ENCODE measurements around the gene NPHS2.
"Not testable (repeated sequence)": the region's sequence is repeated elsewhere in the genome, so short reads cannot be mapped to it uniquely, and the experiment has no call there.

The NPHS2 gene

DNA sequence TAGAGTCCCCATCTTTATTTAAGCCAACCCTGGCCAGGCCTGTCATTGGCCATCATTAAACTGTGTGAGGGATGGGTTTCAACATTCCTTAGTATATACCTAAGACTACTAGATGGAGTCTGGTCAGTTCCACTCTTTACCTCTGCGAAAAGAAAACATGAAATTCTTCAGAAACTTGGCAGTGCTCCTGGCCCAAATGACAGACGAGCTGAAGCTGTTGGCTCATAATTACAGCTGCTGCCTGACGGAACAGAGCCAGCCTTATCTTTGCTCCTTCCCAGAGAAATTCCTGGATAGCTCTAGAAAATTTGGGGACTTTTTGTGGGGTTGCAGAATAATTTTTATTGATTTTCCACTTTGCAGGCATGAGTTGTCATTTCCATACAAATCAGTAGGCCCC is 30.4 kb downstream of the NPHS2 start:
- DNase-seq, result no peak

DNA sequence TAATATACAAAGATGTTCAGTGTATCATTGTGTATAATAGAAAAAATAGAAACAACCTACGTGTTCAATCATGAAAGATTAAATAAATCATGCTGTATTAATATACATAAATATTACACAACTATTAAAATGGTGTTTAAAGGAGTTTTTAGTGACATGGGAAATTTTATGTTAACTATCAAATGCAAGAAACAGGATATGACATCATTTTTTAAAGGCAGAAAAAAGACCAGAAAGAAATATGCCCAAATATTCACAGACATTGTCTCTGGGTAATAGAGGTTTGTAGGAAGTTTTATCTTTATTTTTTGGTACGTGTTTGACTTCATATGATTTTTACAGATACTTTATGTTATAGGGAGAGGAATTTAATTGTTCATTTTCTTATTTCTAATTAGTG is 34.0 kb downstream of the NPHS2 start:
- DNase-seq, result no peak

DNA sequence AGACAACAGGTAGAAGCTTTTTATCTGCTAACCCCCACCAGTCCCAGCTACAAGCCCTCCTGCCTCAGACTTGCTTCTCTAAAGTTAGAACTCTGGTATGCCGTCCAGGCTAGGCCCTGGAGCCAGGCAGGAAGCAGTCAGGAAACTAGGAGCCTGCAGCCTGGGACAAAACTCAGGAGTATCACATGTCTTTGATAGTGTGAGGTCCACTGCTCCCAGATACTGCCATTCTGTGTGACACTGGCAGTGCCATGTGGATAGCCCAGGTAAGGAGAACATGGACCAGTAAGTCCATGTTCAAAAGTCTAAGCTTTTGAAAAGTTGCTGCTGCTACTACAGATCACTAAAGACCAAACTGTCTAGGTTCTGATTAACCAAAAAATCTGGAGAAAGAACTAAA is 45.4 kb downstream of the NPHS2 start:
- DNase-seq, result no peak

DNA sequence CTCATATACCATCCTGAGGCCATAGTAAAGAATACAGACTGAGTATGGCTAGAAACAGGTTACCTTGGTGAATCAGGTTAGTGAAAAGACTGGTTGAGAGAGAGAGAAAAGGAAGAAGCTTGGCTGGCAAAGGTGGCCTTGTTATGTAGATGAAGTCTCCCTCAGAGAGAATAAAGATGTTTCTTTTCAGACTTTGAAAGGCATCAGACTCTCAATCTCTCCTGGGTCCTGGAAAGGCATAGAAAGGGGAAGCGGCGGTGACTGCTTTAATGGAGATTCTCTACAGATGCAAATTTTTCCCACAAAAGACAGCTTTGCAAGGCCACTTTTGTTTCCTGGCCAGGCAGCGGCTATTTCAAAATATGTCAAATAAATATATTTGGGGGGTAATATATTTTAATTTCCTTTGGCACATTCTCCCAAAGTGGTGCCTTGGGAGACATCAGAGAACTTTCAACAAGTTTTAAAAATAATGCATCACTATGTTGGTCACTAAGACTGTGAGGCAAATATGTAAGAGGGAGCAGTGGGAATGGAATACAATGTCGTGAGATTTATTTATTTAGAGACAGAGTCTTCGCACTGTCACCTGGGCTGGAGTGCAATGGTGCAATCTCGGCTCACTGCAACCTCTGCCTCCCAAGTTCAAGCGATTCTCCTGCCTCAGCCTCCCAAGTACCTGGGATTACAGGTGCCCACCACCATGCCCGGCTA is 46.1 kb downstream of the NPHS2 start:
- no peak for DNase-seq

DNA sequence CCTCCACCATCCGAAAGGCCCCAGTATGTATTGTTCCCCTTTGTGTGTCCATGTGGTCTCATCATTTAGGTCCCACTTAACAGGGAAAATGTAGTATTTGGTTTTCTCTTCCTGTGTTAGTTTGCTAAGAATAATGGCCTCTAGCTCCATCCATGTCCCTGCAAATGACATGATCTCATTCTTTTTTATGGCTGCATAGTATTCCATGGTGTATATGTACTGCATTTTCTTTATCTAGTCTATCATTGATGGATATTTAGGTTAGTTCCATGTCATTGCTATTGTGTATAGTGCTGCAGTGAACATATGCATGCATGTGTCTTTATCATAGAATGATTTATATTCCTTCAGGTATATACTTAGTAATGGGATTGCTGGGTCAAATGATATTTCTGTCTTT is 57.2 kb downstream of the NPHS2 start:
- not testable (repeated sequence) for DNase-seq

DNA sequence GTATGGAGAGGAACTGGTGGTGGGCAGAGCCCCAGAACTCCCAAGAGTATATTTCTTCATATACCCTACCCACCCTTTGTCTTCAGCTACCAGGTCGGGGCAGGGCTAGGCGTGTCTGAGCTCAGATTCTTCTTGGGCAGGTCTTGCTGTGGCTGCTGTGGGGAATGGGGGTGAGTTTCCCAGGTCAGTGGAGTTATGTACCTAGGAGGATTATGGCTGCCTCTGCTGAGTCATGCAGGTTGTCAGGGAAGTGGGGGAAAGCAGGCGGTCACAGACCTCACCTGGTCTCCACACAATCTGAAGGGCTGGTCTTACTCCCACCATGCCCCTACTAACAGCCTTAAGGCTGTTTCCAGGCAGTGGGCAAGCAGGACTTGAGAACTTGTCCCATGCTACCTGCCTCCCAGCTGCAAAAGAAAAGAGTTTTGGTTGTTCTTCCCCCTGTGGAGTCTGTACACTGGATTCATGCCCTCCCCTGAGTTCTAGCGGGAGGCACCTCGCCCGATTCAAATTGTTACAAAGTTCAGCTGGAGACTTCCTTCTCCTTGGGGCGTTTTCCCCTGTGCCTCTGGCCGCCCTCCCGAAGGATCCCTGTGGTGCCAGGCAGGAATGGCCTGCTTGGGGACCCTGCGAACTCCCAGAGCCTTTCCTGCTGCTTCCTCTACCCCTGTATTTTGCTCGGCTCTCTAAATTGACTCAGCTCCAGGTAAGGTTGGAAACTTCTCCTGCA is 58.6 kb downstream of the NPHS2 start:
- no peak for DNase-seq

DNA sequence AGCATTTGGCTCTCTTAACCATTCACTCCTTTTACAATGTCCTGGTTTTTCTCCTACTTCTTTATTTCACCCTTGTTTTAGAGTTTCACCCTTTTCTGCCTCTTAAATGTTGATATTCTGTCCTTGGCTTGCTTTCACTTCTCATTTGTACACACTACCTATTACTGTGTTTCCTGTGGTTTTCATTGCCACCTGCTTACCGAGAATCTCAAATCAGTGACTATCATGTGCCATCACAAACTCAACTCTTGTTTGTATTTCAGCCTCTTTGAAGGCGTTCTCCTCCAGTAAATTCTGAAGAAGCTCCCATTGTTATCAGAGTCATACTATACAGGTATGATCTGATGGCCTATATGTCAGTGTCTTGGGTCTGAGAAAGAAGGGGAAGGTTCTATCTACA is 65.7 kb downstream of the NPHS2 start:
- DNase-seq, result no peak

DNA sequence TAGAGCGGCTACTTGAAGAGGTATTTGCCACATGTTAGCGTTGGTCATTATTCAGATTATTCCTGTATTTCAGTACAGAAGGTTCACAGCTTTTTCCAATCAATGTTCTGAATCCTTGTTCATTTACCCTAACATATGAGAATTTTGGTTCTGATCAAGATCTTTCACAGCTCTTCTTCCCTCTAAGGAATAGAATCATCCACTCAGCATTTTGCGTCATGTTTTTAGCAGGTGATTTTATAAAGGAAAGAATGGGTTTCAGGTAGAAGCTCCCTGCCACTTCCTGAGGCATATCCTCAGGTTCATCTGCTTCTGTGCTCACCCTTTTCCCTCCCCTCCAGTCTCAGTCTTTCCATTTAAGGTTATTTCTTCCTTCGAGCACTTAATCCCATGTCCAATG is 66.4 kb downstream of the NPHS2 start:
- no peak for DNase-seq

DNA sequence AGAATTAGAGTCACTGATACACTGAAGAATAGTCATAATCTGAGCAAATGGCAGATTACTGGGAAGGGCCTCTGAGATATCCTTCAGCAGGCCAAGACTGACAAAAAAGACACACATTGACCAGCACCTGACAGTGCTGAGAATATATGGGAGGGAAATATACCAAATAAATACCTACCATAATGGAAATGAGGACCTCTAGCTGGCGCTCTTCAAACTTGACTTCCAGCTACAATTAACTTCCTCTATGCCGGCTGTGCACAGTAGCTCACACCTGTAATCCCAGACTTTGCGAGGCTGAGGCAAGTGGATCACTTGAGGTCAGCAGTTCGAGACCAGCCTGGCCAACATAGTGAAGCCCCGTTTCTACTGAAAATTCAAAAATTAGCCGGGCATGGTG is 69.5 kb downstream of the NPHS2 start:
- no peak for DNase-seq

Data from NCI-H446 (cell line).